Bladder microvascular endothelial cell (primary cell): ENCODE data around the gene ZBTB44. TPM values are rescaled to one million over a fixed set of nuclear protein-coding genes. Genes with fewer than 3 reads are reported as not detected.

Experiments used
- total RNA-seq: library from RNA; depleted of rRNA; stranded (reverse); fragments of >200 nt; gene quantifications from 2 replicates; pipeline ENCODE4 v1.2.3, GENCODE V29; 2014

ZBTB44 gene
- 15.9 and 28.5 TPM in 2 replicates for total RNA-seq

GRCh38 chr11:130314750-130315285, at the start of gene ZBTB44:
Gene ZBTB44, minus strand, starts transcription at chr11:130314917. Its CDS starts 53,044 bp downstream, at chr11:130261873.

Other genes with a start within 250 kb of the ZBTB44 start
- 533 and 1,316 TPM in 2 replicates for gene APLP2, start 245.0 kb downstream of the ZBTB44 start, total RNA-seq
- gene ST14, start 155.1 kb downstream of the ZBTB44 start, total RNA-seq: 0.06 TPM in 1 of 2 replicates, not detected in the other
- not detected in 2 replicates for gene ADAMTS8, start 113.7 kb upstream of the ZBTB44 start, total RNA-seq
- gene ADAMTS15, start 133.7 kb upstream of the ZBTB44 start, total RNA-seq: 0.32 and 2.8 TPM in 2 replicates